ENCODE data around the gene NUDT4B. TPM values are rescaled to one million over a fixed set of nuclear protein-coding genes. Genes with fewer than 3 reads are reported as not detected.
"Not testable (repeated sequence)": the region's sequence is repeated elsewhere in the genome, so short reads cannot be mapped to it uniquely, and the experiment has no call there.

The NUDT4B gene
- total RNA-seq, 4 donors from 2014 or later: 30.4 to 153 (median 55.6) TPM

DNA sequence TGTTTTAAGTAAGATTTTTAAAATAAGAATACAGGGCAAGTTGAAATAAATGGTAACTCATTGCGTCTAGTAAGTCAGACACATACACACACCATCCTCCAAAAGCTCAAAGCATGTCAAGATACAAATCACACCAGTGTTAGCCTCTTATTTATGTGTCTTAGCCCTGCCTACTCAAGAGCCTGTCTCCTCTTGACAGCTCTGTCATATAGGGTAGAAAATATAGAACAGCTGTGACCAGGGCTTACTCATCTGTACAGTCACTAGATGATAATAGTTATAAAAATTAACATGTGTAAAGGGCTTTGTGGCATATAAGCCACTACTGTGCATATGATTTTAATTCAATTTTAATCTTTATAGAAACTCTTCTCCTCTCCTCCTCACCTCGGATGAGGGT, 7.7 kb downstream of the NUDT4B start:
- H3K27me3 ChIP-seq; H3K36me3 ChIP-seq; H3K9me3 ChIP-seq; H3K4me1 ChIP-seq; H3K4me3 ChIP-seq; H3K27ac ChIP-seq (replicated peaks in 1 of 4); intact Hi-C loops (cut with DNase I); DNase-seq (ENCODE audit: extremely low spot score): not testable (repeated sequence)
- no CpG with 5 or more reads among the region's 2 CpGs for WGBS

- H3K4me1 ChIP-seq; H3K4me3 ChIP-seq; DNase-seq (ENCODE audit: extremely low spot score); H3K27ac ChIP-seq (replicated peaks in 1 of 4); H3K36me3 ChIP-seq; H3K9me3 ChIP-seq; H3K27me3 ChIP-seq; intact Hi-C loops (cut with DNase I): not testable (repeated sequence)
Measured at GRCh38 chr1:148757446-148757845, 8.9 kb downstream of the NUDT4B start.

GRCh38 chr1:148758412-148758811, 9.8 kb downstream of the NUDT4B start:
- intact Hi-C loops (cut with DNase I); H3K9me3 ChIP-seq; DNase-seq (ENCODE audit: extremely low spot score); H3K36me3 ChIP-seq; H3K27ac ChIP-seq (replicated peaks in 1 of 4); H3K27me3 ChIP-seq; H3K4me1 ChIP-seq; H3K4me3 ChIP-seq: not testable (repeated sequence)
- WGBS: no CpG with 5 or more reads among the region's 5 CpGs

- intact Hi-C loops (cut with DNase I); H3K9me3 ChIP-seq; DNase-seq (ENCODE audit: extremely low spot score); H3K27ac ChIP-seq (replicated peaks in 1 of 4); H3K4me1 ChIP-seq; H3K4me3 ChIP-seq; H3K36me3 ChIP-seq; H3K27me3 ChIP-seq: not testable (repeated sequence)
- no CpG with 5 or more reads among the region's 4 CpGs for WGBS
Measured at GRCh38 chr1:148758925-148759324, 10.4 kb downstream of the NUDT4B start.

DNA sequence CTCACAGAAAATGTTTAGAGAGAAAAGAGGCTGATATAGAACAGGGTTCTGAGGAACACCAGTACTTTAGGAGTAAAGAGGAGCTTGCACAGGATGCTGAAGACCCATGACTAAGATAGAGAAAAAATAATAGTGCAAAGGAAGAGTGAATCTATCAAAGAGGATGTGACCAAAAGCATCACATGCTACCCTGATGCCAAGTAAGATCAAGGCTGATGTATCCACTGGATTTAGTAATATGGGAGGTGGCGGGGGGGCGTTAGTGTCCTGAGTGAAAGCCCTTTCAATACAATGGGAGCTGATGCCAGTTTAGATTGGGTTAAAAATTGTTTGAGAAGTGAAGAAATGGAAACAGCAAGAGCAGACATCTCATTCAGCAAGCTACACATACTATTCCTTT, 11.2 kb downstream of the NUDT4B start:
- H3K36me3 ChIP-seq; H3K9me3 ChIP-seq; H3K27me3 ChIP-seq; H3K4me3 ChIP-seq; H3K4me1 ChIP-seq; DNase-seq (ENCODE audit: extremely low spot score); intact Hi-C loops (cut with DNase I); H3K27ac ChIP-seq (replicated peaks in 1 of 4): not testable (repeated sequence)
- WGBS: 80% methylated on average over 2 of the region's 2 CpGs

GRCh38 chr1:148760206-148760605, 11.6 kb downstream of the NUDT4B start:
- H3K4me1 ChIP-seq; H3K9me3 ChIP-seq; H3K36me3 ChIP-seq; intact Hi-C loops (cut with DNase I); H3K27ac ChIP-seq (replicated peaks in 1 of 4); H3K27me3 ChIP-seq; H3K4me3 ChIP-seq; DNase-seq (ENCODE audit: extremely low spot score): not testable (repeated sequence)
- no CpG with 5 or more reads among the region's 1 CpG for WGBS

DNA sequence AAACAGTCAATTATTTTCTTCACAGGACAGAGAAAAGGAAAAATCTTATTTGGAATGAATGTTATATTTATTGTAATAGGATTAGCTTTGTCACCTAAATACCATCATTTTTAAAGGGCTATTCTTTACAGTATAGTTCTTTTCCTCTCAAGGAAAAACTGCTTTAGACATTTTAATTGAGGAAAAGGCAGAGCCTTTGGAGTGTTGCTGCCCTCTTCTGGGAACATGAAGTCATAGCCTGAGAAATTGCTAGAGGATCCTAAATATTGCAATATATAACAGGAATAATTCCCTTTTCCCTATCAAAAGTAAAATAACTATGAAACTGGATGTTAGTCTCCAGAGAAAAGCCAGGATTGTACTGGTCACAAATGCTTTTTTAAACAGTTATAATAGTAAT, 12.8 kb downstream of the NUDT4B start:
- H3K36me3 ChIP-seq; H3K9me3 ChIP-seq; DNase-seq (ENCODE audit: extremely low spot score); intact Hi-C loops (cut with DNase I); H3K4me1 ChIP-seq; H3K27ac ChIP-seq (replicated peaks in 1 of 4); H3K27me3 ChIP-seq; H3K4me3 ChIP-seq: not testable (repeated sequence)

DNA sequence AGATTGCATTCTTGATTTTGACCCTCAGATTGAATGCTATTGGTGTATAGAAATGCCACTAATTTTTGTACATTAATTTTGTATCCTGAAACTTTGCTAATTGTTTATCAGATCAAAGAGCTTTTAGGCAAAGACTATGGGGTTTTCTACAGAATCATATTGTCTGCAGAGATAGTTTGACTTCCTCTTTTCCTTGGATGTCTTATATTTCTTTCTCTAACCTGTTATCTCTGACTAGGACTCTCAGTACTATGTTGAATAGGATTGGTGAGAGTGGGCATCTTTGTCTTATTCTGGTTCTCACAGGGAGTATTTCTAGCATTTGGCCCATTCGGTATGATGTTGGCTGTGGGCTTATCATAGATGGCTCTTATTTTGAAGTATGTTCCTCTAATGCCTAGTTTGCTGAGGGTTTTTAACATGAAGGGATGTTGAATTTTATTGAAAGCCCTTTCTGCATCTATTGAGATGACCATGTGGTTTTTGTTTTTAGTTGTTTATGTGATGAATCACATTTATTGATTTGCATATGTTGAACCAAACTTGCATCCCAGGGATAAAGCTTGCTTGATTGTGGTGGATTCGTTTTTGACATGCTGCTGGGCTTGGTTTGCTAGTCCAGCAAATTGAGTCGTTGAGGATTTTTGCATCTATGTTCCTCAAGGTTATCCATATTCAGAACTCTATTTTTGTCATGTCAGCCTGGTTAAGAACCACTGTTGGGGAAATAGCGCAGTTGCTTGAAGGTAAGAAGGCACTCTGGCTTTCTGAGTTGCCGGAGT, 16.9 kb downstream of the NUDT4B start:
- no CpG with 5 or more reads among the region's 5 CpGs for WGBS
- DNase-seq (ENCODE audit: extremely low spot score); H3K9me3 ChIP-seq; H3K27ac ChIP-seq (replicated peaks in 1 of 4); H3K36me3 ChIP-seq; H3K4me1 ChIP-seq; intact Hi-C loops (cut with DNase I); H3K4me3 ChIP-seq; H3K27me3 ChIP-seq: not testable (repeated sequence)

GRCh38 chr1:148768541-148768940, 20.0 kb downstream of the NUDT4B start:
- intact Hi-C loops (cut with DNase I); H3K27me3 ChIP-seq; H3K4me1 ChIP-seq; H3K27ac ChIP-seq (replicated peaks in 1 of 4); H3K9me3 ChIP-seq; DNase-seq (ENCODE audit: extremely low spot score); H3K4me3 ChIP-seq; H3K36me3 ChIP-seq: not testable (repeated sequence)
- no CpG with 5 or more reads among the region's 2 CpGs for WGBS

DNA sequence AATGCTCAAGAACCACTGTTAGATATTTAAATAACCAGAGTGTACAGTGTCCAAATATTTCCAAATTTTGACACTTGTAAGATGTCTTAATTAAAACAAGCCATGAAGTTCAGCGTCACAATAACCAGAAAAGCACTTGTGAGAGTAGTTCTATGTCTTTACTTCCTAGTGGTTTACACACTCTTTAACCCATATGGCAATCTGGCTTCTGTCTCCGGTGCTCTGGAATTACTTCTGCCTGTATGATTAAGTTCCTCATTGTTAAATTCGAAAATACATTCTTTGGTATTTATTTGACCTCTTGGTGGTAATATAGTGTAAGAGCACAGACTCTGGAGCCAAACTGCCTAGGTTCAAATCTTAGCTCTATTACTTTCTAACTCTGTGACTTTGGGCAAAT, 20.9 kb downstream of the NUDT4B start:
- H3K4me1 ChIP-seq; DNase-seq (ENCODE audit: extremely low spot score); H3K9me3 ChIP-seq; H3K27ac ChIP-seq (replicated peaks in 1 of 4); H3K27me3 ChIP-seq; H3K36me3 ChIP-seq; H3K4me3 ChIP-seq; intact Hi-C loops (cut with DNase I): not testable (repeated sequence)
- WGBS: no CpG with 5 or more reads among the region's 3 CpGs

GRCh38 chr1:148773690-148774089, 25.1 kb downstream of the NUDT4B start:
- H3K27me3 ChIP-seq; H3K27ac ChIP-seq (replicated peaks in 1 of 4); H3K4me1 ChIP-seq; H3K36me3 ChIP-seq; H3K4me3 ChIP-seq; DNase-seq (ENCODE audit: extremely low spot score); intact Hi-C loops (cut with DNase I); H3K9me3 ChIP-seq: not testable (repeated sequence)
- WGBS: no CpG with 5 or more reads among the region's 4 CpGs

GRCh38 chr1:148774102-148774501, 25.5 kb downstream of the NUDT4B start:
- intact Hi-C loops (cut with DNase I); DNase-seq (ENCODE audit: extremely low spot score); H3K36me3 ChIP-seq; H3K27me3 ChIP-seq; H3K4me1 ChIP-seq; H3K4me3 ChIP-seq; H3K27ac ChIP-seq (replicated peaks in 1 of 4); H3K9me3 ChIP-seq: not testable (repeated sequence)
- WGBS: no CpG with 5 or more reads among the region's 1 CpG

DNA sequence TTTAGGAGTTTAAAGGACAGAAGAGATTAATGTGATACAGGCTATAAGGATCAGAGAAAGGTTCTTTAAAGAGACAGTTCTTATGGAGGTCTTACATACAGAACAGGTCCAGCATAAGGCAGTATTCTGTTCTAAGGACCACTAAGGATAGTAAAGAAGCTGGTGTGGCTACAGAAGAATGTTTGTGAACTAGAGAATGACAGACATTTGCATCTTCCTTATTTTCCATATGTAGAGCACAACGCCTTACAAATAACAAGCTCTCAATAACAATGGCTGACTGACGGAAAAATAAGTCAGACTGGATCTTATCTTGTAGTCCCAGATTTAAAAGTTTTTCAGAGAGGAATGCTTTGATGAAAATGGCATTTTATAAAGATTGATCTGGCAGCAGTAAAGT, 26.7 kb downstream of the NUDT4B start:
- DNase-seq (ENCODE audit: extremely low spot score); intact Hi-C loops (cut with DNase I); H3K27ac ChIP-seq (replicated peaks in 1 of 4); H3K27me3 ChIP-seq; H3K4me1 ChIP-seq; H3K36me3 ChIP-seq; H3K9me3 ChIP-seq; H3K4me3 ChIP-seq: not testable (repeated sequence)
- no CpG with 5 or more reads among the region's 2 CpGs for WGBS
